ENCODE measurements around the gene CTNNBL1. TPM values are rescaled to one million over a fixed set of nuclear protein-coding genes. Genes with fewer than 3 reads are reported as not detected.

The CTNNBL1 gene
- total RNA-seq, 4 donors from 2014 or later, result 15.3 to 31.5 (median 27.2) TPM

- no peak overlapping the region for H3K27ac ChIP-seq
- no peaks in the 10 kb centered on the region for H3K9me3 ChIP-seq
- no peaks in the 10 kb centered on the region for H3K27me3 ChIP-seq
- TF ChIP-seq CTCF (IDR thresholded peaks at IDR 0.05), result no peak
- TF ChIP-seq POLR2A (IDR thresholded peaks at IDR 0.05), result no peak
- H3K4me3 ChIP-seq, result no peak overlapping the region
- peaks cover 0 to 79% (median 0%) of the 10 kb centered on the region in 3 donors for H3K36me3 ChIP-seq
- WGBS, 2 donors, result 88 to 94% methylated on average over 4 of the region's 4 CpGs
- no peak for DNase-seq
- H3K4me1 ChIP-seq, result no peaks in the 10 kb centered on the region
- intact Hi-C loops (cut with DNase I), result no loop called here
Measured at GRCh38 chr20:37764333-37764935, 70.6 kb downstream of the CTNNBL1 start.

GRCh38 chr20:37770908-37771307 lies 77.1 kb downstream of the CTNNBL1 start:
- Histone ChIP-seq H3K4me1 (peaks cover 0 to 8% (median 0%) of the 10 kb centered on the region in 3 donors), H3K36me3 (peaks cover 0 to 71% (median 0%) of the 10 kb centered on the region in 3 donors), H3K27me3 (no peaks in the 10 kb centered on the region), H3K9me3 (no peaks in the 10 kb centered on the region), H3K4me3 (no peak overlapping the region), H3K27ac (no peak overlapping the region)
- intact Hi-C loops (cut with DNase I), result no loop called here
- DNase-seq, result no peak
- 95 to 96% methylated on average over 5 of the region's 5 CpGs for WGBS, 2 donors
- TF ChIP-seq POLR2A (IDR thresholded peaks at IDR 0.05), result no peak
- TF ChIP-seq CTCF (IDR thresholded peaks at IDR 0.05), result no peak

- Histone ChIP-seq H3K36me3 (peaks cover 0 to 70% (median 0%) of the 10 kb centered on the region in 3 donors), H3K9me3 (no peaks in the 10 kb centered on the region), H3K27me3 (no peaks in the 10 kb centered on the region), H3K4me1 (peaks cover 0 to 15% (median 0%) of the 10 kb centered on the region in 3 donors), H3K4me3 (no peak overlapping the region), H3K27ac (no peak overlapping the region)
- intact Hi-C loops (cut with DNase I), result no loop called here
- no peak for DNase-seq
- WGBS, 2 donors, result 36 to 92% methylated on average over 1 of the region's 1 CpG
- TF ChIP-seq CTCF (IDR thresholded peaks at IDR 0.05) (no peak), POLR2A (IDR thresholded peaks at IDR 0.05) (no peak)
Measured at GRCh38 chr20:37773291-37773826, 79.5 kb downstream of the CTNNBL1 start.

GRCh38 chr20:37774156-37774555 lies 80.3 kb downstream of the CTNNBL1 start:
- H3K27me3 ChIP-seq, result no peaks in the 10 kb centered on the region
- WGBS, 2 donors, result 78 to 83% methylated on average over 4 to 5 of the region's 5 CpGs
- no peak for TF ChIP-seq CTCF (IDR thresholded peaks at IDR 0.05)
- TF ChIP-seq POLR2A (IDR thresholded peaks at IDR 0.05), result no peak
- no peak overlapping the region for H3K27ac ChIP-seq
- intact Hi-C loops (cut with DNase I), result no loop called here
- DNase-seq, result no peak
- H3K4me3 ChIP-seq, result no peak overlapping the region
- H3K9me3 ChIP-seq, result no peaks in the 10 kb centered on the region
- H3K36me3 ChIP-seq, result peaks cover 0 to 69% (median 0%) of the 10 kb centered on the region in 3 donors
- H3K4me1 ChIP-seq, result peaks cover 0 to 15% (median 0%) of the 10 kb centered on the region in 3 donors

- H3K4me3 ChIP-seq, result no peak overlapping the region
- 89 to 94% methylated on average over 5 of the region's 5 CpGs for WGBS, 2 donors
- H3K27ac ChIP-seq, result no peak overlapping the region
- H3K36me3 ChIP-seq, result peaks cover 0 to 69% (median 0%) of the 10 kb centered on the region in 3 donors
- peaks cover 0 to 15% (median 0%) of the 10 kb centered on the region in 3 donors for H3K4me1 ChIP-seq
- H3K27me3 ChIP-seq, result no peaks in the 10 kb centered on the region
- intact Hi-C loops (cut with DNase I), result no loop called here
- DNase-seq, result no peak
- TF ChIP-seq CTCF (IDR thresholded peaks at IDR 0.05) (no peak), POLR2A (IDR thresholded peaks at IDR 0.05) (no peak)
- H3K9me3 ChIP-seq, result no peaks in the 10 kb centered on the region
Measured at GRCh38 chr20:37775200-37775599, 81.4 kb downstream of the CTNNBL1 start.
